HG03159 (cell line): ENCODE results near the gene KLK14.

Source experiments
- ATAC-seq: cut with Tn5 transposase; IDR thresholded peaks from one replicate; pipeline ENCODE4 v1.9.1; 2021; ENCODE audit warnings: mild to moderate bottlenecking, moderate library complexity; ENCODE audit not compliant: unreplicated experiment

KLK14 gene, protein sequence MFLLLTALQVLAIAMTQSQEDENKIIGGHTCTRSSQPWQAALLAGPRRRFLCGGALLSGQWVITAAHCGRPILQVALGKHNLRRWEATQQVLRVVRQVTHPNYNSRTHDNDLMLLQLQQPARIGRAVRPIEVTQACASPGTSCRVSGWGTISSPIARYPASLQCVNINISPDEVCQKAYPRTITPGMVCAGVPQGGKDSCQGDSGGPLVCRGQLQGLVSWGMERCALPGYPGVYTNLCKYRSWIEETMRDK

GRCh38 chr19:51082611-51083010 lies at the start of gene KLK14:
KLK14 (minus strand) TSS chr19:51082887; CDS start chr19:51082614, 273 bp downstream.
- ATAC-seq = no peak

DNA sequence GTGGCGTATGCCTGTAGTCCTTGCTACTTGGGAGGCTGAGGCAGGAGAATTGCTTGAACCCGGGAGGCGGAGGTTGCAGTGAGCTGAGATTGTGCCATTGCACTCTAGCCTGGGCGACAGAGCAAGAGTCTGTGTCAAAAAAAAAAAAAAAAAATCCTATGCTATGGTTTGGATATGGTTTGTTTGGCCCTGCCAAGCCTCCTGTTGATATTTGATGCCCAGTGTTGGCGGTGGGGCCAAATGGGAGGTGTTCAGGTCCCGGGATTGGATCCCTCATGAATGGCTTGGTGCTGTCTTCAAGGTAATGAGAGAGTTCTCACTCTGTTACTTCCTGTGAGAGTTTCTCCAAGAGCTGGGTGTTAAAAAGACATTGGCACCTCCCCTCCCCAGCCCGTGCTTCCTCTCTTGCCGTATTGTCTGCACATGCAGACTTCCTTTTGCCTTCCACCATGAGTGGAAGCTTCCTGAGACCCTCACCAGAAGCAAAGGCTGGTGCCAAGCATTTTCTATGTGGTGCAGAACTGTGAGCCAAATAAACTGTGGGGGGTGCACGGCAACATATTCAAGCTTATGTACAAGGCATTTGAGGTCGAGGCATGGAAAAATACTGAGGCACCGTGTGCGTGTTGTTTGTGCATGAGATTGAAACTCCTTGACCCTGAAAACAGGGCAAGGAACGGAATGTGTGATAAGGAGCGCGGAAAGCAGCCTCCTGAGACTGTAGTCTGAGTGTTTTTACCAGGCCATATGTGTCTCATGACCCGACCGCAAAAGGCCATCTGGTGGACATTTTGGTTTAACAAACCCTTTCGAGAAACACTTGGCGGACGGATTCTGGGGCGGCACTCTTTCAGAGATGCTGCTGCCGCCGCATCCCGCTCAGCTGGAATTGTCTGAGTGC lies 49.3 kb upstream of the KLK14 start:
- ATAC-seq = no peak

DNA sequence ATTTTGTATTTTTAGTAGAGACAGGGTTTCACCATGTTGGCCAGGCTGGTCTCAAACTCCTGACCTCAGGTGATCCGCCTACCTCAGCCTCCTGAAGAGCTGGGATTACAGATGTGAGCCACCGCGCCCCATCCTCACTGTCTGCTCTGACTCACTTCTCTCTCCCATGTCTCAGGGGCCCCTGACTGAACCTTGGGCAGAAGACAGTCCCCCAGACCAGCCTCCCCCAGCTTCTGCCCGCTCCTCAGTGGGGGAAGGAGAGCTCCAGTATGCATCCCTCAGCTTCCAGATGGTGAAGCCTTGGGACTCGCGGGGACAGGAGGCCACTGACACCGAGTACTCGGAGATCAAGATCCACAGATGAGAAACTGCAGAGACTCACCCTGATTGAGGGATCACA lies 47.0 kb upstream of the KLK14 start:
- ATAC-seq = no peak

DNA sequence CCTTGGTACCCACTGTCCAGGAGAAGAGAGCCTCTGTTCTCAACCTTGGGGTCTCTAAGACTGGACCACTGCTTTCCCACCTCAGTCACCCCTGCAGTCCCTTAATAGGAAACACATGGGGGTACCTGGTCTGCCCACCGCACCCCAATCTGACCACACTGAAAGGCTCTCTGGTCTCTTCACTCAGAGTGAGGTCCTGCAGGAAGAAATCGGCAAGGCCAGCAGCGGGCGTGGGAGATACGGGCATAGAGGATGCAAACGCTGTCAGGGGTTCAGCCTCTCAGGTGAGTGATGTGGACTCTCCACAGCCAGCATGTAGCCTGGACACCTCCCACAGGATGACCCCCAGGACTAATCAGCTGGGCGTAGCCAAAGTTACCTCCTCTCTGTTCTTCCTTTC lies 45.5 kb upstream of the KLK14 start:
- ATAC-seq = no peak

DNA sequence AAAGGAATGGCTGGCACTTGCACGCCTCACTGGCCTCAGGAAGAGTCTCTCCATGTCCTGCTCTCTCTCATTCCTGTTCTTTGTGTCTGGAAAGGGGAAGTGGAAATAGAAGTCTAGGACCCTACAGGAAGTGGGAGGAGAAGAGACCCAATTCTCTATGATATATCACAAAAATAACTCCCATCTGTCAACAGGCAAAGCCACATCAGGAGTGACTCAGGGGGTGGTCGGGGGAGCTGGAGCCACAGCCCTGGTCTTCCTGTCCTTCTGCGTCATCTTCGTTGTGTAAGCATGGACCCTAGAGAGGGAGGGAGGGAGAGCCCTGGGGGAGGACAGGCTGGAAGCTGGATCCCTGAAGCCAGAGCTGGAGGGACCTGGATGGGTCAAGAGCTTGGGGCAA lies 45.1 kb upstream of the KLK14 start:
- ATAC-seq = no peak

GRCh38 chr19:51127032-51127431 lies 44.3 kb upstream of the KLK14 start:
- no peak for ATAC-seq

- no peak for ATAC-seq
Observed at GRCh38 chr19:51125421-51126075, 42.9 kb upstream of the KLK14 start.

- ATAC-seq = no peak
Observed at GRCh38 chr19:51124729-51125128, 42.0 kb upstream of the KLK14 start, which contains the start of gene SIGLEC9. SIGLEC9 (plus strand) TSS chr19:51124906; CDS start chr19:51124975, 69 bp downstream.

DNA sequence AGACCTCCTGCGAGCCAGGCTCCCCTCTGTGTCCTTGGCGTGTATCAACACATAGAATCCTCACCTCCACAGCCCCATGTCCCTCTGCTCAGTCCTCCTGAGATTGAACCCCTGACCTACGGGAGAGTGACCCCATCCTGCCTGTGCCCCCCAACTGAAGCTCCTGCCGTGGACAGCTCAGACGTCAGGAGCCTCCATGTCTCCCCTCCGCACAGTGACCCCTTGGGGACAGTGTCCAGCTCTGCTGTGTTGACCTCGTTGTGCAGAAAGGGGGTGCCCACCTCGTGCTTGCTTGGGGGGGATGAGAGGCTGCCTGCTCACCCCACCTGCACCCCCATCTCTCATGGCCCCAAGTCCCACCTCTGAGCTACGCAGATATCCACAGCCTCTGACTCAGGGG lies 41.5 kb upstream of the KLK14 start:
- no peak for ATAC-seq

DNA sequence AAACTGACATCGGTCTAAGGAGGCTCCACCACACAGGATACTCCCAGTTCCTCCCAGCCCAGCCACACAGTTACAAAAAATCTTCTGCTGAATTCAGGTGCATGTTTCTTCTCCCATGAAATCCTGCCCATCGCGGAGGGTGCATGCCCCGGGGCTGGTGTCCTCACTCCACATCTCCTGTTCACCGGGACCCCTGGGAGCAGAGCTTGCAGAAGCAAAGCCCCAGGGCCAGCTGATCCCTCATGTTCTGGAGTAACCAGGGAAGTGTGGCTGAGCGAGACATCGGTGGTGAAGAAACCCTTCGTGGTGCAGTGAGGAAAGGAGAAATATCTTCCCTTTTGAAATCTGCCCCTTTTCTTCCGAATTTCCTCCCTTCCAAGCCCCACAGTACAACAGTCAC lies 41.1 kb upstream of the KLK14 start:
- ATAC-seq = no peak

DNA sequence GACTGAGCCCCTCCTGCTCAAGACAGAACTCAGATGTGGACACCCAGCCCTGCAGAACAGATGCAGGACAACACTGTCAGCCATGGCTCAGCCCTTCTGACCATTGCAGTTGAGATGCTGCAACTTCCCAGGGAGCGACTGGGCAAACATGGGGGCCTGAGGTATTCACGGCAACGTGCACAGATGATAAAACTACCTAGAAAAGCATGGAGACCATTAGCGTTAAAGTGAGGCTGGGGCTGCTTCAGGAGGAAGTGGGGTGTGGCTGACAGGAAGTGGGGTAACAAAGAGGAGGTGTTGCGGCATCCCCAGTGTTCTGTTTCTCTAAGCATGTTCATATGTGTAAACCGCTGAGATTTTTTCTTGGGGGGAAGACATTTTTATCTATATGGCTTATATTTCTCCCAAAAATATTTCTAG lies 40.7 kb upstream of the KLK14 start:
- no peak for ATAC-seq

GRCh38 chr19:51122112-51122981 lies 39.7 kb upstream of the KLK14 start:
- no peak for ATAC-seq

DNA sequence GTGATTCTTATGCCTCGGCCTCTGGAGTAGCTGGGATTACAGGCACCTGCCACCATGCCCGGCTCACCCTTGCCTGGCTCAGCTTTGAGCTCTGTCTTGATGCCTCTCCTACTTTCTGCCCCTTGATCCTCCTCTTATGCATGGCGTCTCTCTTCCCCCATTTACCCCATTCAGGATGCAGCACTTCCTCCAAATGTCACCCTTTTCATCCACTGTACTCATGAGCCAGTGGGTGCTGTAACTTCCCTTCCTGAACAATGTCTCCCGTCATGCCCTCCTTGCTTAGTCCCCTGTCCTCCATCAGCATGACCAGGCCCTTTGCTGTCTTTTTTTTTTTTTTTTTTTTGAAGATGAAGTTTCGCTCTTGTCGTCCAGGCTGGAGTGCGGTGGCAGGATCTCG lies 38.6 kb upstream of the KLK14 start:
- no peak for ATAC-seq

GRCh38 chr19:51120160-51120559 lies 37.5 kb upstream of the KLK14 start:
- no peak for ATAC-seq

- ATAC-seq = no peak
Observed at GRCh38 chr19:51119611-51120010, 36.9 kb upstream of the KLK14 start.

GRCh38 chr19:51119101-51119500 lies 36.4 kb upstream of the KLK14 start:
- no peak for ATAC-seq

- ATAC-seq = no peak
Observed at GRCh38 chr19:51116736-51117286, 34.1 kb upstream of the KLK14 start.

DNA sequence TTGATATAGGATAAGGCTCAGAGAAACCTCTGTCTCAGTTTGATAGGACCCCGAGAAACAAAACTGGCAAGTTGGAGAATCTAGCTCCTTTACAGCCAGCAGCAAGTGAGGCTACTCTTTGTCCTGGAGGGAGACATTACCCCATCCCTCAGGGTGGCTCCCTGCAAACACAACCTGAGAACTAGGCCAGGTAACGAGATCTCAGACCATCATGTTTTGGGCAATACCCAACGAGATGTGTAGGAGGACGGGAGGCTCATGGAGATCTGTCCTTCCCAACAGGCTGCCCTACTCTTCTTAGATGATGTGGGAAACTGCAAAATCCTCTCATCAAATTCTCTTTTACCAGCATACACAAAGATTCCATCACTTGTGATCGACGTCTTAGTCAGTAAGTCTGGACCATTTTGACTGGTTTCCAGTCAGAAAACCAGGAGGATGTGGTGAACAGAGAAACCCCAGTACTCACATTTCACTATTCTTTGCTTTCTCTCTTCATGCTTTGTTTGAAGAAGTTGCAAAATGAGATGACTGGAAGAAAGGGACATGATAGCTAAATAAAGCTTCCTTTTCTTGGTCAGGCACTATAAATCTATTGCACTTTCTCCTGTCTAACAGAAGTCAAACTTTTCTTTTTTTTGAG lies 31.5 kb upstream of the KLK14 start:
- no peak for ATAC-seq

- ATAC-seq = no peak
Observed at GRCh38 chr19:51111606-51112005, 28.9 kb upstream of the KLK14 start.

DNA sequence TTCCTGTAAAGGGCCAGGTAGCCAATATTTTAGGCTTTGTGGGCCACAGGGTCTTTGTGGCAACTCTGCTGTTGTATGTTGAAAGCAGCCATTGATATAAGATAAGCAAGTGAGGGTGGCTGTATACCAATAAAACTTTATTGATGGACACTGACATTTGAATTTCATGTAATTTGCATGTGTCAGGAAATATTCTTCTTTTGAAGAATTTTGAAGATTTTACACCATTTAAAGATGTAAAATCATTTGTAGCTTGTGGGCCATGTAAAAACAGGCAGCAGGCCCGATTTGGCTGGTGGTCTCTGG lies 27.9 kb upstream of the KLK14 start:
- ATAC-seq = no peak
